HAP-1 (cell line): ENCODE results near the gene LPAR6.

Experiments
- DNase-seq, 2 experiments: peaks; one replicate each; pipeline ENCODE4 v3.0.0-alpha.2; 2016 to 2020; ENCODE audit warnings: low spot score in 2 of 2
- H3K27me3 ChIP-seq: fragments of 250-450 bp; sonication (Bioruptor Pico); 2 replicates; pipeline ENCODE4 v1.5.1; 2020; ENCODE audit warnings: low read depth, mild to moderate bottlenecking, moderate library complexity
- H3K36me3 ChIP-seq: fragments of 250-450 bp; sonication (Bioruptor Pico); replicated peaks from 2 replicates; pipeline ENCODE4 v1.5.1; 2020; ENCODE audit warnings: mild to moderate bottlenecking
- H3K4me1 ChIP-seq: fragments of 250-450 bp; sonication (Bioruptor Pico); 2 replicates; pipeline ENCODE4 v1.5.1; 2020; ENCODE audit warnings: mild to moderate bottlenecking
- H3K4me3 ChIP-seq: fragments of 250-450 bp; sonication (Bioruptor Pico); 2 replicates; pipeline ENCODE4 v1.5.1; 2020; ENCODE audit warnings: mild to moderate bottlenecking, moderate library complexity
- H3K9me3 ChIP-seq: fragments of 250-450 bp; sonication (Bioruptor Pico); 2 replicates; pipeline ENCODE4 v1.5.1; 2020; ENCODE audit warnings: mild to moderate bottlenecking, moderate library complexity
- in situ Hi-C: fragments of 300-500 bp; cut with MboI; formaldehyde crosslinking; loops from 3 replicates; pipeline ENCODE4 v1.14.3; 2020; ENCODE audit warnings: low sequenced_read_pairs, inconsistent platforms, mixed read lengths

Gene LPAR6

GRCh38 chr13:48403913-48404312 is 9.0 kb downstream of the LPAR6 start:
- peaks cover 6% of the 10 kb centered on the region; the same call in 1 of the 2 replicates for H3K4me1 ChIP-seq
- in situ Hi-C loops, result no loop called here

DNA sequence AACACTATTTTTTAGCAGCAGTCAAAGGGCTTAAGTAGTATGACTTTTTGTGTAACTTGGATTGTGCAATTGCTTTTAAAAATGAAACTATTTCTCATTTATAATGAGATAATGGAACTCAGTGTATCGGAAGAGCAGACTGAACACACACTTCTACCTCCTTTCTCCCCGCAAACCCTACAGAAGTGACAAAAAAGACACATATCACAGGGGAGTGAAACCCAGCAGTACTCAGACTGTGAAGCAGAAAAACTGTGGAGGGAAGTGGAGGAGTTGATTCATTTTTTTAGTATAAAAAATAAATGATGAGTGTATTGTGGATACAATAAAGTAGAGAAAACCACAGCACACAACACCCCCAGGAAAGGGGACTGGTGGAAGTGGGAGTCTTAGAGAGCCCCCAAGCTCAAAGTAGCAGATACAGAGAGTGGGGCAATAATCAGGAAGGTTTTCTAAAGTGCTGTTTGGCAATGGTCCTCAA is 9.7 kb downstream of the LPAR6 start:
- H3K4me1 ChIP-seq, result peaks cover 6% of the 10 kb centered on the region; the same call in 1 of the 2 replicates
- in situ Hi-C loops, result no loop called here
- no peaks in the 10 kb centered on the region for H3K36me3 ChIP-seq
- H3K27me3 ChIP-seq, result no peaks in the 10 kb centered on the region
- H3K9me3 ChIP-seq, result no peaks in the 10 kb centered on the region
- H3K4me3 ChIP-seq, result no peak overlapping the region
- no peak for DNase-seq

More at GRCh38 chr13:48403913-48404312, 9.0 kb downstream of the LPAR6 start:
- no peak for DNase-seq
- H3K4me3 ChIP-seq, result no peak overlapping the region
- no peaks in the 10 kb centered on the region for H3K9me3 ChIP-seq
- H3K36me3 ChIP-seq, result no peaks in the 10 kb centered on the region
- no peaks in the 10 kb centered on the region for H3K27me3 ChIP-seq

- Histone ChIP-seq H3K4me1 (peaks cover 6% of the 10 kb centered on the region; the same call in 1 of the 2 replicates), H3K27me3 (no peaks in the 10 kb centered on the region), H3K9me3 (no peaks in the 10 kb centered on the region), H3K36me3 (no peaks in the 10 kb centered on the region), H3K4me3 (no peak overlapping the region)
- in situ Hi-C loops, result no loop called here
- no peak for DNase-seq
Measured at GRCh38 chr13:48402325-48402932, 10.5 kb downstream of the LPAR6 start.

- Histone ChIP-seq H3K27me3 (no peaks in the 10 kb centered on the region), H3K4me3 (no peak overlapping the region), H3K9me3 (no peaks in the 10 kb centered on the region), H3K36me3 (no peaks in the 10 kb centered on the region), H3K4me1 (peaks cover 6% of the 10 kb centered on the region; the same call in 1 of the 2 replicates)
- no peak for DNase-seq
- in situ Hi-C loops, result no loop called here
Measured at GRCh38 chr13:48401480-48401879, 11.4 kb downstream of the LPAR6 start.

- H3K27me3 ChIP-seq, result no peaks in the 10 kb centered on the region
- H3K36me3 ChIP-seq, result no peaks in the 10 kb centered on the region
- in situ Hi-C loops, result no loop called here
- no peak overlapping the region for H3K4me3 ChIP-seq
- peaks cover 6% of the 10 kb centered on the region; the same call in 1 of the 2 replicates for H3K4me1 ChIP-seq
- no peaks in the 10 kb centered on the region for H3K9me3 ChIP-seq
- DNase-seq, result no peak
Measured at GRCh38 chr13:48400850-48401291, 12.0 kb downstream of the LPAR6 start.

- DNase-seq, result no peak
- H3K36me3 ChIP-seq, result no peaks in the 10 kb centered on the region
- no peaks in the 10 kb centered on the region for H3K9me3 ChIP-seq
- H3K4me3 ChIP-seq, result no peak overlapping the region
- in situ Hi-C loops, result no loop called here
- no peaks in the 10 kb centered on the region for H3K27me3 ChIP-seq
- peaks cover 6% of the 10 kb centered on the region; the same call in 1 of the 2 replicates for H3K4me1 ChIP-seq
Measured at GRCh38 chr13:48400090-48400694, 12.7 kb downstream of the LPAR6 start.

GRCh38 chr13:48398450-48399095 is 14.3 kb downstream of the LPAR6 start:
- in situ Hi-C loops, result no loop called here
- H3K9me3 ChIP-seq, result no peaks in the 10 kb centered on the region
- DNase-seq, result no peak
- no peak overlapping the region for H3K4me3 ChIP-seq
- H3K36me3 ChIP-seq, result no peaks in the 10 kb centered on the region; the same call in 1 of the 2 replicates
- no peaks in the 10 kb centered on the region for H3K27me3 ChIP-seq
- H3K4me1 ChIP-seq, result peaks cover 6% of the 10 kb centered on the region; the same call in 1 of the 2 replicates

GRCh38 chr13:48397744-48398143 is 15.2 kb downstream of the LPAR6 start:
- no peaks in the 10 kb centered on the region for H3K27me3 ChIP-seq
- no peak for DNase-seq
- no peaks in the 10 kb centered on the region; the same call in 1 of the 2 replicates for H3K36me3 ChIP-seq
- H3K4me1 ChIP-seq, result peaks cover 6% of the 10 kb centered on the region; the same call in 1 of the 2 replicates
- H3K9me3 ChIP-seq, result no peaks in the 10 kb centered on the region
- in situ Hi-C loops, result no loop called here
- H3K4me3 ChIP-seq, result no peak overlapping the region

GRCh38 chr13:48393698-48394085 is 19.2 kb downstream of the LPAR6 start:
- H3K9me3 ChIP-seq, result no peaks in the 10 kb centered on the region
- DNase-seq, result no peak
- no peaks in the 10 kb centered on the region; the same call in 1 of the 2 replicates for H3K36me3 ChIP-seq
- no peaks in the 10 kb centered on the region for H3K27me3 ChIP-seq
- no peaks in the 10 kb centered on the region for H3K4me1 ChIP-seq
- no peak overlapping the region for H3K4me3 ChIP-seq
- in situ Hi-C loops, result no loop called here

- no peak for DNase-seq
- no peaks in the 10 kb centered on the region; the same call in 1 of the 2 replicates for H3K36me3 ChIP-seq
- H3K4me3 ChIP-seq, result no peak overlapping the region
- in situ Hi-C loops, result no loop called here
- no peaks in the 10 kb centered on the region for H3K27me3 ChIP-seq
- H3K9me3 ChIP-seq, result no peaks in the 10 kb centered on the region
- no peaks in the 10 kb centered on the region for H3K4me1 ChIP-seq
Measured at GRCh38 chr13:48393030-48393697, 19.7 kb downstream of the LPAR6 start.

GRCh38 chr13:48391257-48391656 is 21.7 kb downstream of the LPAR6 start:
- in situ Hi-C loops, result no loop called here
- no peaks in the 10 kb centered on the region; the same call in 1 of the 2 replicates for H3K36me3 ChIP-seq
- H3K9me3 ChIP-seq, result no peaks in the 10 kb centered on the region

GRCh38 chr13:48386816-48387215 is 26.1 kb downstream of the LPAR6 start:
- in situ Hi-C loops, result no loop called here
- no peaks in the 10 kb centered on the region for H3K4me1 ChIP-seq
- H3K27me3 ChIP-seq, result no peaks in the 10 kb centered on the region

More at GRCh38 chr13:48391257-48391656, 21.7 kb downstream of the LPAR6 start:
- H3K4me3 ChIP-seq, result no peak overlapping the region
- no peaks in the 10 kb centered on the region for H3K4me1 ChIP-seq
- H3K27me3 ChIP-seq, result no peaks in the 10 kb centered on the region
- no peak for DNase-seq

DNA sequence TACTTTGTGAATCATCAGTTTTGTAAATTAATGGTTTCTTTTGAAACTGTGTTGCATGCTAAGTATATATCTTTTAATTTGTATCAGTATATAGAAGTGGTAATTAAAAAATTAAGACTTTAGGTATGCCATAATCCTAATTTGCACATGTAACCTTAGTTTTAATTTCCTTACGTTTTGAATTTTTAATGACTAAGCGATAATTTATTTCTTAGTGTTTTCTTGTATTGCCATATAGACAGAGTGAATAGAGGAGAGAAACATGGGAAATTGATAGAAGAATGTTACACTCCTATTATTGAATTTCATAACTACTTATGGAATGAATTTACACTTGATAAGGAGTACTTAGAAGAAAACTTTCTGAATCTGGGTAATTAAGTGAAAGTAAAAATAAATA is 29.5 kb downstream of the LPAR6 start:
- Histone ChIP-seq H3K4me1 (no peaks in the 10 kb centered on the region), H3K4me3 (no peak overlapping the region), H3K36me3 (peaks cover 7% of the 10 kb centered on the region; the same call in 1 of the 2 replicates), H3K9me3 (no peaks in the 10 kb centered on the region), H3K27me3 (no peaks in the 10 kb centered on the region)
- in situ Hi-C loops, result no loop called here
- no peak for DNase-seq

More at GRCh38 chr13:48386816-48387215, 26.1 kb downstream of the LPAR6 start:
- no peak for DNase-seq
- no peaks in the 10 kb centered on the region for H3K36me3 ChIP-seq
- no peaks in the 10 kb centered on the region for H3K9me3 ChIP-seq
- H3K4me3 ChIP-seq, result no peak overlapping the region
